ENCODE measurements around the gene SCD.
A peak's percentile ranks its signal among the peaks of the same experiment; 100 is the strongest.
"Not testable (repeated sequence)": the region's sequence is repeated elsewhere in the genome, so short reads cannot be mapped to it uniquely, and the experiment has no call there.

Gene SCD

DNA sequence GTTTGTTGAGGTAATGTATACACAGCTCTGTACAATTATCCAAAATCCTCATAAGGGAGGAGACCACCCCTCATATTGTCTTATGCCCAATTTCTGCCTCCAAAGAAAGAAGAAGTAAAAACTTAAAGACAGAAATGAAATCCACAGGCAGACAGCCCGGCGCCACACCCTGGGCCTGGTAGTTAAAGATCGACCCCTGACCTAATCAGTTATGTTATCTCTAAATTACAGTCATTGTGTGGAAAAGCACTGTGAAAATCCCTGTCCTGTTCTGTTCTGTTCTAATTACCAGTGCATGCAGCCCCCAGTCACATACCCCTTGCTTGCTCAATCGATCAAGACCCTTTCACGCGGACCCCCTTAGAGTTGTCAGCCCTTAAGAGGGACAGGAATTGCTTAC, 29.6 kb downstream of the SCD start:
- not testable (repeated sequence) for H3K9me3 Mint-ChIP-seq; H3K27me3 Mint-ChIP-seq; H3K36me3 Mint-ChIP-seq (ENCODE audit: low read depth); H3K4me3 Mint-ChIP-seq
- intact Hi-C loops (cut with micrococcal nuclease) = loop anchor here (10.0 kb wide), 1 partner anchor 48 kb away; no protein-coding TSS in a partner anchor
- peaks cover 40% of the 10 kb centered on the region for H3K4me1 Mint-ChIP-seq (ENCODE audit: low read depth)
- H3K27ac Mint-ChIP-seq = peak overlapping the region; percentile 9

DNA sequence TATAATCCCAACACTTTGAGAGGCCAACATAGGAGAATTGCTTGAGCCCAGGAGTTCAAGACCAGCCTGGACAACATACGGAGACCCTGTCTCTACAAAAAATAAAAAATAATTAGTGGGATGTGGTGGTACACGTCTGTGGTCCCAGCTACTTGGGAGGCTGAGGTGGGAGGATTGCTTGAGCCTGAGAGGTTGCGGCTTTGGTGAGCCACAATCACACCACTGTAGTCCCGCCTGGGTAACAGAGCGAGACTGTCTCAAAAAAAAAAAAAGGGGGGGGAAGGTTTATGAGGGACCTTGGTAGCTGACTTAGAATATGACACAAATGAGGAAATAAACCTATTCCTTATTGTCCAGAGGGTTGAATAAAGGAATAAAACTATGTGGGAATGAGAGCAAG, 30.8 kb downstream of the SCD start:
- Mint-ChIP-seq H3K36me3 (ENCODE audit: low read depth) (peaks cover 19% of the 10 kb centered on the region), H3K27ac (no peak overlapping the region), H3K4me3 (no peak overlapping the region), H3K27me3 (peaks cover 13% of the 10 kb centered on the region), H3K9me3 (no peaks in the 10 kb centered on the region), H3K4me1 (ENCODE audit: low read depth) (peaks cover 51% of the 10 kb centered on the region)
- intact Hi-C loops (cut with micrococcal nuclease) = loop anchor here (10.0 kb wide), 1 partner anchor 47 kb away; no protein-coding TSS in a partner anchor

DNA sequence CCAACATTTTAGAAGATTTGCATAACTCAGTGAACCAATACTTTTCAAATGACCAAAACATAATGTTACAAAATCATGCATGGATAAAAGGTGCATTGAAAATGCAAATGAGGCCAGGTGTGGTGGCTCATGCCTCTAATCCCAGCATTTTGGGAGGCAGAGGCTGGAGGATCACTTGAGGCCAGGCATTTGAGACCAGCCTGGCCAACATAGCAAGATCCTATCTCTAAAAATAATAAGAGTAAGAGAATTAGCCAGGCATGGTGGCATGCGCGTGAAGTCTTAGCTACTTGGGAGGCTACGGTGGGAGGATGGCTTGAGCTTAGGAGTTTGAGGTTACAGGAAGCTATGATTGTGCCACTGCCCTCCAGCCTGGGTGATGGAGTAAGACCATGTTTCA, 33.4 kb downstream of the SCD start:
- peaks cover 33% of the 10 kb centered on the region for H3K36me3 Mint-ChIP-seq (ENCODE audit: low read depth)
- H3K4me1 Mint-ChIP-seq (ENCODE audit: low read depth) = peaks cover 51% of the 10 kb centered on the region
- H3K4me3 Mint-ChIP-seq = no peak overlapping the region
- H3K27ac Mint-ChIP-seq = no peak overlapping the region
- peaks cover 13% of the 10 kb centered on the region for H3K27me3 Mint-ChIP-seq
- intact Hi-C loops (cut with micrococcal nuclease) = no loop called here
- H3K9me3 Mint-ChIP-seq = no peaks in the 10 kb centered on the region

DNA sequence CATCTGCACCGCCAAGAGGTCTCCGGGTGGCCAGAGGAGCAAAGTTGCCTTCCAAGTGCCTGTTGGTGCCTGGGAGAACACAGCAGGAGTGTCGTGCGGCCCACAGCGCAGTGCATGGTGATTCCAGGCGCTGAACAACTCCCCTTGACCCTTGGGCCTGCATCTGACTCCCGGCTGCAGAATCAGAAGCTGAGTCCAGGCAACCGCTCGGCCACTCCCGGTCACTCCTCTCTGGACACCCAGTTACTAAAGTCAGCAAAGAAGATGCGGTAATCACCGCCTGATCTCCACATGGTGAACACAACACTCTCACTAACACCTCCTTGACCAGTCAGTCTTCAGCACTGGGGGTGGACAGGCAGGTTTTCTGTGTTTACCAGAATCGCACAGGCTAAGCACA, 35.5 kb downstream of the SCD start:
- H3K36me3 Mint-ChIP-seq (ENCODE audit: low read depth) = peaks cover 53% of the 10 kb centered on the region
- peaks cover 37% of the 10 kb centered on the region for H3K4me1 Mint-ChIP-seq (ENCODE audit: low read depth)
- H3K4me3 Mint-ChIP-seq = no peak overlapping the region
- no peak overlapping the region for H3K27ac Mint-ChIP-seq
- H3K9me3 Mint-ChIP-seq = no peaks in the 10 kb centered on the region
- peaks cover 13% of the 10 kb centered on the region for H3K27me3 Mint-ChIP-seq
- intact Hi-C loops (cut with micrococcal nuclease) = no loop called here

DNA sequence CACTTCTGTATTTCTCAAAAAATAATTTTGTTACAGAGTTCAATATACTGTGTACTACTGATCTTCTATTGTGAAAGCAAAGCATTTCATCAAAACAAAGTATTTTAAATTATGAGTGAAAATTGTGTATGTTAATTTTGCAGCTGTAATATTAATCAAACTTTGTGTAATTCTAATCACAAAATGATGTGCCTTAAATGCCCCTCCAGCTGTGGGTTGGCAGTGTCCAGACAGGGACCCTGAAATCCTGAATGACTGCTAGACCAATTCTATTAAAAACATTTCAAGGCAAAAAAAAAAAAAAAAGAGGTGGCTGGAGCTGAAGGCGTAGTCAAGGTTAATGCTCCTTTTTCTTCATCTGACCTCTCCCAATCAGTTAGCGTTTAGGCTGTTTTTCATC, 36.2 kb downstream of the SCD start:
- peaks cover 60% of the 10 kb centered on the region for H3K36me3 Mint-ChIP-seq (ENCODE audit: low read depth)
- no peak overlapping the region for H3K27ac Mint-ChIP-seq
- intact Hi-C loops (cut with micrococcal nuclease) = no loop called here
- H3K4me3 Mint-ChIP-seq = no peak overlapping the region
- H3K9me3 Mint-ChIP-seq = no peaks in the 10 kb centered on the region
- peaks cover 13% of the 10 kb centered on the region for H3K27me3 Mint-ChIP-seq
- peaks cover 30% of the 10 kb centered on the region for H3K4me1 Mint-ChIP-seq (ENCODE audit: low read depth)

DNA sequence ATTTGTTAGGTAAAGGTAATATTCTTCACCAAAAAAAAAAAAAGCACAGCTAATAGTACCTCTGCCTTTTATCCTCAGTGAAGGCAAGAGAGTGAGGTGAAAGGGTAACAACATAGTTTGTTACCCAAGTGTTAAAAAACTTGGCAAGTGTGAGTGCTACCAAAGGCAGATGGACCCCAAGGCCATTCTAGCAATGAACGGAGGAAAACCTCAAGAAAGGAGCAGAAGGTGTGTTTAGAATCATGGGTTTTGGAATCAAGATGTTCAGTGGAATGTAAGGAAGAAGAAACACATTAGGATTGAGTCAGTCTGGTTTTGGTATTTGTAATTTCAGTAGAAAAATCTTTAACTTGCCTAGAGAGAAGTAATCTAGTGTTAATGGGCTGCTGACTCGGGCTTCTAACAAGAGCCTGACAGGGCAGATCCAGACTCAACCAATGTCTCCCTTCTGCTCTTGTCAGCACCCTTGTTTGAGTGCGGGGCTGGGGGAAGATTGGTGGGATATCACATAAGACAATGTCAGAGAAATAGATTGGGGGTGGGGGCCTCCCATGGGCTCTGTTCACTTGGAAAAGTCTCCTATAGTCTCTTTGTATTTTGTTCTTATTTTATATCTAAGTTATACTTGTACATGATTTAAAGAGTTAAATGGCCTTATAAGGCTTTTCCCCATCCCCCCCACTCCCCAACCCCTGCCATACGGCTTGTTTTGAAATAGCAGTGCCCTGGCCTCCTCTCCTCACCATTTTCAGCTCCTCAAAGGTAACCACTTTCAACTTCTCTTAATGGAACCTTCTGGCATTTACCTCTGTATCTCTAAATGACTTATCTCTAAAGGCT, 44.4 kb downstream of the SCD start:
- Mint-ChIP-seq H3K4me1 (ENCODE audit: low read depth) (peaks cover 18% of the 10 kb centered on the region), H3K27ac (no peak overlapping the region), H3K27me3 (no peaks in the 10 kb centered on the region), H3K36me3 (ENCODE audit: low read depth) (peaks cover 19% of the 10 kb centered on the region), H3K9me3 (no peaks in the 10 kb centered on the region), H3K4me3 (no peak overlapping the region)
- intact Hi-C loops (cut with micrococcal nuclease) = no loop called here

DNA sequence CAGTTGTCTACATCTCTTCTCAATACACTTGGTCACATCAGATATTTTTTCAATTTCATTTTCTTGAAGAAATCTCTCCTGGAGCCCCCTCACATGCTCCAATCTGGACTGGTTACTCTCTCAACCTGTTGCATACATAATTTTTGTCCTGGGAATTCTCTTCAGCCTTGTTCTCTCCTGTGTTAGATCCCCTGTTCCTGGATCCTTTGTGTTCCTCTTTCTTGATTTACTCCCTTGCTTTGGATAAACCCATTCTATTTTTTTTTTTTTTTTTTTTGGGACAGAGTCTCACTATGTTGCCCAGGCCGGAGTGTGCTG, 45.6 kb downstream of the SCD start:
- Mint-ChIP-seq H3K36me3 (ENCODE audit: low read depth) (peaks cover 7% of the 10 kb centered on the region), H3K9me3 (no peaks in the 10 kb centered on the region), H3K27ac (no peak overlapping the region), H3K4me3 (no peak overlapping the region), H3K4me1 (ENCODE audit: low read depth) (peaks cover 18% of the 10 kb centered on the region), H3K27me3 (no peaks in the 10 kb centered on the region)
- intact Hi-C loops (cut with micrococcal nuclease) = no loop called here

DNA sequence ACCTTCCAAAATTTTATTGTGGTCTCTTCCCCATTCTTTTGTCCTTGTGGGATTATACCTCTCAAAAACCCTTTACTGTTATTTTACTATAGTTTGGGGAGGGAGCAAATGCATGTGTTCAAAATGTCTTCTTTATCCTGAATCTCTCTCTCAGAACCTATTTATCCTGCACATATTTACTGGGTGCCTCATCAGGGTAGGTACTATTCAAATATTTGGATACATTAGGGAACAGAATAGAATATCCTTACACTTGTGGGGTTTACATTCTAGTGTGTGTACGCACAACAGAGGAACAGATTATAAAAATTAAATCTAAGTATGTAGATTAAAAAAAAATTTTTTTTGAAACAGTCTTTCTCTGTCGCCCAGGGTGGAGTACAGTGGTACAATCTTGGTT, 48.6 kb downstream of the SCD start:
- no peaks in the 10 kb centered on the region for H3K9me3 Mint-ChIP-seq
- no peaks in the 10 kb centered on the region for H3K36me3 Mint-ChIP-seq (ENCODE audit: low read depth)
- H3K4me3 Mint-ChIP-seq = no peak overlapping the region
- no peak overlapping the region for H3K27ac Mint-ChIP-seq
- intact Hi-C loops (cut with micrococcal nuclease) = no loop called here
- peaks cover 18% of the 10 kb centered on the region for H3K4me1 Mint-ChIP-seq (ENCODE audit: low read depth)
- no peaks in the 10 kb centered on the region for H3K27me3 Mint-ChIP-seq

DNA sequence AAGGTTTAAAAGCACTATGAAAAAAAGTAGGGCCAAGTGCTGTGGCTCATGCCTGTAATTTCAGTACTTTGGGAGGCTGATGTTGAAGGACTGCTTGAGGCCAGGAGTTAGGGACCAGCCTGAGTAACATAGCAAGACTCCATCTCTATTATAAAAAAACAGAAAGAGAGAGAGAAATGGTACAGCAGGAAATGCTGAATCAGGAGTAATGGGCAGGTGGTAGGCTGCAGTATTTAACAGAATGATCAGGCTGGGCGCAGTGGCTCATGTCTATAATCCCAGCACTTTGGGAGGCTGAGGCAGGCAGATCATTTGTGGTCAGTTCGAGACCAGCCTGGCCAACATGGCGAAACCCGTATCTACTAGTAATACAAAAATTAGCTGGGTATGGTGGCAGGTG, 49.6 kb downstream of the SCD start:
- intact Hi-C loops (cut with micrococcal nuclease) = no loop called here
- Mint-ChIP-seq H3K36me3 (ENCODE audit: low read depth) (no peaks in the 10 kb centered on the region), H3K27me3 (no peaks in the 10 kb centered on the region), H3K9me3 (no peaks in the 10 kb centered on the region), H3K4me3 (no peak overlapping the region), H3K27ac (no peak overlapping the region), H3K4me1 (ENCODE audit: low read depth) (peaks cover 8% of the 10 kb centered on the region)

DNA sequence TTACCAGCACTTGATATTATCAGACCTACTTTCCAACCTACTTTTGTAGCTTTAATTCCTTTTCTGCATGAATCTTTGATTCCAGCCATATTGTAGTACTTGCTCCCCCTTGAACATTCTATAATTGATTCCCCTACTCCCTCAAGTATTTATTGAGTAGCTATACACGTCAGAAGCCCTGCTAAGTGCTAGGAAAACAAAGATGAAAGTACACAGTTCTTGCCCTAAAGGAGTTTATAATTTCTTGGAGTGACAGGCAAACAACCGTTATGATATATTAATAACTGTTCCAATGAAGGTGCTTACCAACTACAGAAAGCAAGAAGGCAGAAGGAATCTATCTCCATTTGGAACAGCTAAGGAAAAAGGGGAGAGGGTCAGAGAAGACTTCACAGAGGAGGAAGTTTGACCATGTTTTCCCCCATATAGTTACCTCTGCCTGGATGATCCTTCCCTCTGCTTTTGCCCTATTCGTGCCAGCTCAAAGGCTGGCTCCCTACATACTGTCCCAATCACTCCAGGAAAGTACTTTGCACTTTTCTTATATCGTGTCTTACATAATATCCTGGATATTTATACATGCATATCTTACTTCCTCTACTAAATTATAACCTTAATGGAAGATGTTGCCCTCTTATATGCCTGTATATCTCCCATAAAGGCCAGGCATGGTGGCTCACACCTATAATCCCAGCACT, 54.7 kb downstream of the SCD start:
- intact Hi-C loops (cut with micrococcal nuclease) = no loop called here
- H3K4me3 Mint-ChIP-seq = no peak overlapping the region
- peaks cover 2% of the 10 kb centered on the region for H3K27me3 Mint-ChIP-seq
- no peak overlapping the region for H3K27ac Mint-ChIP-seq
- H3K36me3 Mint-ChIP-seq (ENCODE audit: low read depth) = no peaks in the 10 kb centered on the region
- H3K9me3 Mint-ChIP-seq = peaks cover 4% of the 10 kb centered on the region
- no peaks in the 10 kb centered on the region for H3K4me1 Mint-ChIP-seq (ENCODE audit: low read depth)

DNA sequence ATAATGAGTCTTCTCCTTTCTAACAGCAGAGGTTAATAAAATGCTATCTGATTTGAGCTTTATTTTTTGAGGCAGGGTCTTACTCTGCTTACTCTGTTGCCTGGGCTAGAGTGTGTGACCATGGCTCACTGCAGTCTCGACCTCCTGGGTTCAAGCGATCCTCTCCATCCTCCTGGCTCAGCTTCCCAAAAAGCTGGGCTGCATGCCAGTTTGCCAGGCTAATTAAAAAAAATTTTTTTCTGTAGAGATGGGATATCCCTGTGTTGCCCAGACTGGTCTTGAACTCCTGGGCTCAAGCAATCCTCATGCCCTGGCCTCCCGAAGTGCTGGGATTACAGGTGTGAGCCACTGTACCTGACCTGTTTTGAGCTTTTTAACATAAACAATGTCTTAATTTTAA, 56.7 kb downstream of the SCD start:
- intact Hi-C loops (cut with micrococcal nuclease) = no loop called here
- peaks cover 8% of the 10 kb centered on the region for H3K9me3 Mint-ChIP-seq
- no peaks in the 10 kb centered on the region for H3K36me3 Mint-ChIP-seq (ENCODE audit: low read depth)
- H3K27ac Mint-ChIP-seq = no peak overlapping the region
- H3K27me3 Mint-ChIP-seq = peaks cover 7% of the 10 kb centered on the region
- H3K4me3 Mint-ChIP-seq = no peak overlapping the region
- H3K4me1 Mint-ChIP-seq (ENCODE audit: low read depth) = no peaks in the 10 kb centered on the region

DNA sequence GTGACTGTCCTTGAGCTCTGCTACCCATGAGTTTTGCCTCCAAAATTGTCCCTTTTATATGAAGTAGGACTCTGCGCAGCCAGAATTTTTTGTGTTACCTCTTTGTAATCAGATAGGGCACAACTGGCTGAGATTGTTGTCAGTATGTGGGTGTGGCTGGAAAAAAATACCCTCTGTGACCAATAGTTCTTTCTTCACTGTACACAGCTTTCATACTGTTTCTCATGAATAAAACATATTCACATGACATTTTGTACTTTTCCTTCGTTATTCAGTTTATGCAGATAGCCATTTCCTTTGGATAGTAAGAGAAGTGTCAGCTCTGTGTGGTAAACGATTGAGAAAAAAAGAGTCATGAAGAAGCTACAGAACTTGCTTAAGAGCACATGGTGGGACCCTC, 66.1 kb downstream of the SCD start:
- no peak overlapping the region for H3K4me3 Mint-ChIP-seq
- H3K27ac Mint-ChIP-seq = no peak overlapping the region

More for the DNA sequence above, 66.1 kb downstream of the SCD start:
- no peaks in the 10 kb centered on the region for H3K36me3 Mint-ChIP-seq (ENCODE audit: low read depth)
- no peaks in the 10 kb centered on the region for H3K9me3 Mint-ChIP-seq
- peaks cover 30% of the 10 kb centered on the region for H3K27me3 Mint-ChIP-seq
- peaks cover 4% of the 10 kb centered on the region for H3K4me1 Mint-ChIP-seq (ENCODE audit: low read depth)
- intact Hi-C loops (cut with micrococcal nuclease) = no loop called here

All from dendritic cell treated with granulocyte-macrophage colony-stimulating factor and Interleukin-4, amounts not matched to agents 40 ng/mL and 50 ng/mL, for 4 days (primary cell).